DMS79 (cell line): Measurements from ENCODE around the gene PTPRC.

ENCODE experiments used
- DNase-seq: peaks from one replicate; lab custom pipeline; 2025; lab: John Stamatoyannopoulos, UW

PTPRC gene

GRCh38 chr1:198676253-198676652 lies 37.4 kb downstream of the PTPRC start:
- no peak for DNase-seq

DNA sequence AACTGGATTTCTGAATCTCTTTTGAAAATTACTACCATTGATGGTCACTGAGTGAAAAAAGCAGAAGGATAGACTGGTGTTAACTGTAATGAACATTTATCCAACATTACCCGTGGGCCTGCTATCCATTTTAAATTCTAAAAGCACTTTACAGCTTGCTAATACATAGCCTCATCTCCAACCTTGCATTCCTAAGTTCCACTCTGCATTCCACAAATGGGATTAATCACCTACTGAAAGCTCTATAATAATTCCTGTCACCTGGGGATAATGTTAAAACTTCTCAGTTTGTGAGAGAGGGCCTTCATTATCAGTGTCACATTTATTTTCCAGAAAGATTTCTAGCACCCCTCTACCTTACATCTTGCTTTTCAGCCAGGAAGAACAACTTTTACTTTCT lies 38.2 kb downstream of the PTPRC start:
- DNase-seq, result no peak

DNA sequence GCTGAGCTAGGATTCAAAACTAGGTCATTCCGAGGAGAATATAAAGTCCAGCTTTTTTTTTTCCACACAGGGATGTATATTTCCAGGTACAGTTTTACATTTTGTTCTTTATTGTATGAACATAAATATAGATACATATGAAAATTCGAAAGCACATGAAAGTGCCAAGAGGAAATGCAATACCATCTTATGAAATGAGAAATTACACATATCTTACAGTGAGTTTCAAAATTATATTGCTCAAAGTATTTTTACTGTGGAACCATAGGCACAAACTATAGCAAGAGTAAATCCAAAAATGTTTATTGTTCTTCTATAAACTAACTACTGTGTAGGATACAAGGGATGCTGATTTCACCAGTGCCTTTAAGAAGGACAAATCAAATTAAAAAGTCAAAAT lies 39.0 kb downstream of the PTPRC start:
- DNase-seq, result no peak

- DNase-seq, result no peak
These were observed 39.5 kb downstream of the PTPRC start for GRCh38 chr1:198678301-198678836.

DNA sequence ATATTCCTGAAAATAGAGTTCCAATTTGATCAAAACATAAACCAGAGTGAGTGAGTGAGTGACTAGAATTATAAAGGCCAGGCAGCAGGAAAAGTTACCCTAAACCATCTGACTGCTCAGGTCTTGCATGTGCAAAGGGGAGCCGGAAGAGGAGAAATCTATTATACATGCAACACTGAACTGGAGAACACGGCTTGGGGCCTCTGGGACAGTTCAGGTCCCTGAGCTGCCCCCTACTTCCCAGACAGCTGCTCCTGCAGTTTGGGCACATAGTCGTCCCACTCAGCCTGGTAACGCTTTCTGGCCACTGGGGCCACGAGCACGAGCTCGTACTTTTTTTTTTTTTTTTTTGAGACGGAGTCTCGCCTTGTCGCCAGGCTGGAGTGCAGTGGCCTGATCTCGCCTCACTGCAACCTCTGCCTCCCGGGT lies 40.1 kb downstream of the PTPRC start:
- DNase-seq, result no peak

DNA sequence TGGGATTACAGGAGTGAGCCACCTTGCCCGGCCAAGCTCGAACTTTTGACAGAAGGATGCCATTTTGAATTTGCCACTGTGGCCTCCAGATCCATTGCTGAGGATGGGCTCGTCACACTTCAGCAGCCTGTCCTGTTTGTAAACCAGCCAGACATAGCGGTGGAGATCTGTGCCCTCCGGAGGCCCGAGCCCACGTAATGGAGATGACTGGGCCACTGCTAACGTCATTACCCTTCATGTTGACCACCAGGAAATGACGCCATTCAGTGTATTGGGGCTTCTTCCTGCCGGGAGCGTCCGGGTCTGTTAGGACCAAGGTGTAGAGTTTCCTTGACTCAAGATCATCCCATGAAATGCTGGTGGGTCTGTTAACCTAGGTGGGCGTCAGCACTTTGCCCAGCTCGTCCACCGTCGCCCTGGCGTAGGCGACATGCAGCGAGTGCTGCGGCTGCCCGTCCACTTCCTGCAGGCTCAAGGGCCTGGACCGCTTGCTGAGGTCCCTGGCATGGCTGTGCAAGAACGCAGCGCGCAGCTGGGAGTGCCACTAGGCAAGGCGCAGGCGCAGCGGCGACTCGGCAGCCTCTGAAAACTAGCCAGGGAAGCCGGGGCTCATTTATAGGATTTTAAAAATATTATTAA lies 40.8 kb downstream of the PTPRC start:
- DNase-seq, result no peak

GRCh38 chr1:198680174-198680875 lies 41.5 kb downstream of the PTPRC start:
- no peak for DNase-seq

GRCh38 chr1:198681252-198681651 lies 42.4 kb downstream of the PTPRC start:
- no peak for DNase-seq

GRCh38 chr1:198681831-198682759 lies 43.3 kb downstream of the PTPRC start:
- peak; percentile 11 for DNase-seq

DNA sequence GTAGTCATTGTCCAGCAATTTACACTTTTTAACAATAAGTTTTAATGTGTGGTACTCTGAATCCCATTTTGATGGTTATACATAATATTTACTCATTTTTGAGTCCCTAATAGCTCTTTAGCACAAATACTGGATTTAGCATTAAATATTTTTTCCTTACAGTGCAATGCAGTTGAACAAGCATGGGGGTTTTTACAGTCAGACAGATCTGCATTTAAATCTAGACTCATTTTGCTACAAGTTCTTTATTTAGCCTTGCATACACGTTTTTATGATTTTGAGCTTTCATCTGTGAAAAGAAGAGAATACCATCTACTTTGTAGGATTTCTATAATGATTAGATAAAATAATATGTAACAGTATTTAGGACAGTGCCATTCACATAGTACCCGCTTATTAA lies 44.0 kb downstream of the PTPRC start:
- no peak for DNase-seq

DNA sequence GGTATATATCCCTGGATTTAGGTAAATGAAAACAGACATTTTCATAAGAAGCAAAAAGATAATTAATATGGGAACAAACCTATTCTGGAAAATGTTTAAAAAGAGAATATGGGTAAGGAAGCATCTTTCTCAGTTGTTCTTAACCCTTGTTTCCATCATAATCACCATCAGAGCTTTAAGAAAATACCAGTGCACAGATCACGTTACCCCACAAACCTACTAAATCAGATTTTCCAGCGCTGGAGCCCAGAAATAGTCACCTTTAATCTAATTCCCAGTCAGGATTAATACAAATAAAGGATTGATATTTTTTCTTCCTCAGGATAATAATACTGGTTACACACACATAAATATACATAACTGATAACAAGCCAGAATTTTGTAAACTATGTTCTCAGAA lies 44.6 kb downstream of the PTPRC start:
- DNase-seq, result no peak

GRCh38 chr1:198686069-198686728 lies 47.4 kb downstream of the PTPRC start:
- no peak for DNase-seq

DNA sequence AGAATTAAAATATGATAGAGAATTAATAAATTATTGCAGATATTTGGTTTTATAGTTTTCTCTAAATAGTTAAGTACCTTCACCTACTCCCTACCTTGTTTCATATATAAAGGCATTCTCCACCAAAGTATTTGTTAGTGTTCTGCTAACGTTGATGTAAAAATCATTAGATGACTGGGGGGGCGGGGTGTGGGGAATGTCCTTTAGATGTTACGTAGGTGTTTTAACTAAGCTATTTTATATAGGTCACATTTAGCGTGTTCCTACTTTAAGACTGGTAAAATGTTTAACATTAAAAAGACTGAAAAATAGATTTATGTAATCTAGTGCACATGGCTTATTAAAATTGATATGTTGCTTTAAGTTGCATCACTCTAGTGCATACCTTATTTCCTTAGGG lies 48.6 kb downstream of the PTPRC start:
- DNase-seq, result no peak

DNA sequence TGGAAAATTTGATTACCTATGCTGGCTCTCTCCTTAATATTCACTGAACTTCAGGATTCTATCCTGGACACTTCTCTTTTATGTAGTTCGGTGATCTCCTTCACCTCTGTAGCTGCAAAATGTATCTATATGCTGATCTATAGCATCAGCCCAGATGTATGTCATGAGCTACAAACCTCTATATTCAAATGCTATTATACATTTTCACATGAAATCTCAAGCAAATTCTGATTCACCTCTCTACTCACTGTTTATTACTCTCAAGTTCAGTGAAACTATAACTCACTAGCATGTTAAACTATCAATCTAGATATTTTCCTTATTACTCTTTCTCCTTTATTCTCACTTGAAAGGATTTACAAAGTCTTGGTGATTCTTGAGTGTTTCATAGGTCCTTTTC lies 52.2 kb downstream of the PTPRC start:
- DNase-seq, result no peak

DNA sequence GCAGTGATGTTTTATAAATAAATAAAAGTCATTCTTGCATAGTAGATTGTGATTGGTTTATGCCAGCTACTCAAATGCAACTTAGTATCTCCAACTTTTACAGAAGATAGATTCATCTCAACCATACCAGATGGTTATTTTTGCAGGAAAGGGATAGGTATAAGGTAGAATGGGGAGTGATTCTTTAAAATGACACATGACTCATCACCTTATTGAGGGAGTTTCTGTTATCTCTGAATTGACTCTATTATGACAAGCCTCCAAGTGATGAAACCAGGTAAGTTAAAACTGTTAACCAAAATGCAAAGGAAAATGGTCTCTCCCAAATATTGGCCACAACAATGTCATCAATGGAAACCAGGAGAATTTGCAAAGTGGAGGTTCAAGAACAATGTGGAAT lies 54.5 kb downstream of the PTPRC start:
- DNase-seq, result no peak

DNA sequence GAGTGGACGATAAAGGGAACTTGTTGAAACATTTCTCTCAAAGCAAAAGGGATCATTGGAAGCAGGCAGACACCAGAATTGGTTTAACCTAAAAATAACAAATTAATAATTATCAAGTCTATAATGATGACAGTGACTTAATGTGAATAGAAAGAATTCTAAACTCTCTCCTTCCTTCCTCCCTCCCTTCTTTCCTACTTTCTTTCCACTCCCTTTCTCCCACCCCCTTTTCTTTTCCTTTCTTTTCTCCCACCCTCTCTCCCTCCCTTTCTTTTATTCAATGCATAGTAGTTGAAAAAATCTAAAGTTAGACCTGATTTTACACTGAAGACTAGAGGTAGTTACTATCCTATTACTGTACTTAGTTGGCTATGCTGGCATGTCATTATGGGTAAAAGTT lies 55.7 kb downstream of the PTPRC start:
- no peak for DNase-seq

DNA sequence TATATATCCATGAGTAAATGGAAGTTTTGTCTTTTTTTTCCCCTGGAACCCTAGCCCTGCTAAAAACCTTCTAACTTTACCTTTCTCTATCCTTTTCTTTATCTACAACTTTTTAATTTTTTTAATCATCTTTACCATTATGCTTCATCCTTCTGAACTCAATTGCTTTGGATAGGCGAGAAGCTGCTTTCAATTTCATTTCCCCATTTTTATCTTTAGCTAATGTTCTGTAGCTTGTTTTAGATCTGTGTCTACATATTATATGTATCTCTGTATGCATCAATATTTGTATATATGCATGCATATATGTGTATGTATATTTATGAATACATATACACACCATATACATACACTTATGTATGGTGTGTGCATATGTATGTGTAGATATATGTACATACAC lies 57.4 kb downstream of the PTPRC start:
- DNase-seq, result no peak

- DNase-seq, result no peak
These were observed 60.6 kb downstream of the PTPRC start for GRCh38 chr1:198699167-198700015.

DNA sequence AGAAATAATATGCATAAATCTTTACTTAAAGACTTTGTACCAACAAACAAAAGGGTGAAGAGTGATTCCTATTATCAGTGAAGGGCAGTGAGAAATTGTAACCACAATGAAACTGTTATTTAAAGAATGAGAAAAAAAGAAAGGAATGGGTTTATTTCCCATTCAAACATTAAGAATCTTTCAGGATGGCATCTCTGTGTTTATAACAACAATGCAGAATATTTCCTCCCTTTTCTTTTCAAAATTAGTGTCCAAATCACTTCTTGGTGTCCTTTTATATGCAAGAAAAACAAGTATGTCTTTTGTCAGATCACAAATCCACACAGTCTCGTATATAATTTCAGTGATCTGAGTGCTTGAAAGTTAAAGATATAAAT lies 61.2 kb downstream of the PTPRC start:
- no peak for DNase-seq

GRCh38 chr1:198700396-198700795 lies 61.6 kb downstream of the PTPRC start:
- DNase-seq, result no peak

GRCh38 chr1:198701250-198701649 lies 62.4 kb downstream of the PTPRC start:
- DNase-seq, result no peak
